Neural cell (in vitro differentiated cells): ENCODE data around the gene SHPK.

ENCODE experiments used
- CTCF ChIP-seq: fragments of 450-650 bp; IDR thresholded peaks from 2 replicates; pipeline ENCODE4 v1.5.1; 2014; ENCODE audit warnings: antibody characterized with exemption, mild to moderate bottlenecking, moderate library complexity; ENCODE audit not compliant: poor library complexity, severe bottlenecking
- EZH2 ChIP-seq: fragments of 200-600, 300-800 bp; shearing (Covaris generic), sonication (generic); IDR thresholded peaks from 2 replicates; pipeline ENCODE4 v1.6.1; 2014; ENCODE audit warnings: antibody characterized with exemption, low read length, borderline replicate concordance, mild to moderate bottlenecking; ENCODE audit not compliant: insufficient read depth, poor library complexity, severe bottlenecking
- POLR2AphosphoS5 ChIP-seq: IDR thresholded peaks from 2 replicates; pipeline ENCODE4 v1.6.1; 2012

- no peak for TF ChIP-seq POLR2AphosphoS5
- peak; percentile 23 for TF ChIP-seq CTCF
- TF ChIP-seq EZH2: no peak
Observed at GRCh38 chr17:3667366-3668278, 31.6 kb upstream of the SHPK start.
